WI38 (cell line): ENCODE results near the gene RITA1.
"Not testable (repeated sequence)": the region's sequence is repeated elsewhere in the genome, so short reads cannot be mapped to it uniquely, and the experiment has no call there.

Experiments used
- H3K4me3 ChIP-seq: 2 replicates; pipeline ENCODE4 v1.5.1; 2011; ENCODE audit warnings: low read depth, mild to moderate bottlenecking, control low read depth, low read length
- TF ChIP-seq, protein P1 (sequence below): IDR thresholded peaks from 2 replicates; pipeline ENCODE4 v1.5.1; 2012; ENCODE audit warnings: low read depth, mild to moderate bottlenecking, control low read depth, low read length

Gene RITA1

DNA sequence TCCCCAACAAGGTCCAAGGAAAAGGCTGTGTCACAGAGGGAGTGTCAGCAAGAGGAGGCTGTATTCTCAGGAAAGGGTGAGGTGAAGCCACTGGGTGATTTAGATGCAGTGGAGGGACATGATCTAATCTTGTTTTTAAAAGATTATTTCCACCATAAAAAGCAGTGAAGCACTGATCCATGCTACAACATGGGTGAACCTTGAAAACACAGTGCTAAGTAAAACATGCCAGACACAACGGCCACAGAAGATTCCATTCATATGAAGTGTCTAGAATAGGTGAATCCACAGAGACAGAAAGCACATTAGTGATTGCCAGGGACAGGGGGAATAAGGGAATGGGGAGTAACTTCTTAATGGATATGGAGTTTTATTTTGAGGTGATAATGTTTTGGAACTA is 12.8 kb downstream of the RITA1 start:
- TF ChIP-seq, protein P1, sequence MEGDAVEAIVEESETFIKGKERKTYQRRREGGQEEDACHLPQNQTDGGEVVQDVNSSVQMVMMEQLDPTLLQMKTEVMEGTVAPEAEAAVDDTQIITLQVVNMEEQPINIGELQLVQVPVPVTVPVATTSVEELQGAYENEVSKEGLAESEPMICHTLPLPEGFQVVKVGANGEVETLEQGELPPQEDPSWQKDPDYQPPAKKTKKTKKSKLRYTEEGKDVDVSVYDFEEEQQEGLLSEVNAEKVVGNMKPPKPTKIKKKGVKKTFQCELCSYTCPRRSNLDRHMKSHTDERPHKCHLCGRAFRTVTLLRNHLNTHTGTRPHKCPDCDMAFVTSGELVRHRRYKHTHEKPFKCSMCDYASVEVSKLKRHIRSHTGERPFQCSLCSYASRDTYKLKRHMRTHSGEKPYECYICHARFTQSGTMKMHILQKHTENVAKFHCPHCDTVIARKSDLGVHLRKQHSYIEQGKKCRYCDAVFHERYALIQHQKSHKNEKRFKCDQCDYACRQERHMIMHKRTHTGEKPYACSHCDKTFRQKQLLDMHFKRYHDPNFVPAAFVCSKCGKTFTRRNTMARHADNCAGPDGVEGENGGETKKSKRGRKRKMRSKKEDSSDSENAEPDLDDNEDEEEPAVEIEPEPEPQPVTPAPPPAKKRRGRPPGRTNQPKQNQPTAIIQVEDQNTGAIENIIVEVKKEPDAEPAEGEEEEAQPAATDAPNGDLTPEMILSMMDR, result no peak
- no peak overlapping the region for H3K4me3 ChIP-seq

DNA sequence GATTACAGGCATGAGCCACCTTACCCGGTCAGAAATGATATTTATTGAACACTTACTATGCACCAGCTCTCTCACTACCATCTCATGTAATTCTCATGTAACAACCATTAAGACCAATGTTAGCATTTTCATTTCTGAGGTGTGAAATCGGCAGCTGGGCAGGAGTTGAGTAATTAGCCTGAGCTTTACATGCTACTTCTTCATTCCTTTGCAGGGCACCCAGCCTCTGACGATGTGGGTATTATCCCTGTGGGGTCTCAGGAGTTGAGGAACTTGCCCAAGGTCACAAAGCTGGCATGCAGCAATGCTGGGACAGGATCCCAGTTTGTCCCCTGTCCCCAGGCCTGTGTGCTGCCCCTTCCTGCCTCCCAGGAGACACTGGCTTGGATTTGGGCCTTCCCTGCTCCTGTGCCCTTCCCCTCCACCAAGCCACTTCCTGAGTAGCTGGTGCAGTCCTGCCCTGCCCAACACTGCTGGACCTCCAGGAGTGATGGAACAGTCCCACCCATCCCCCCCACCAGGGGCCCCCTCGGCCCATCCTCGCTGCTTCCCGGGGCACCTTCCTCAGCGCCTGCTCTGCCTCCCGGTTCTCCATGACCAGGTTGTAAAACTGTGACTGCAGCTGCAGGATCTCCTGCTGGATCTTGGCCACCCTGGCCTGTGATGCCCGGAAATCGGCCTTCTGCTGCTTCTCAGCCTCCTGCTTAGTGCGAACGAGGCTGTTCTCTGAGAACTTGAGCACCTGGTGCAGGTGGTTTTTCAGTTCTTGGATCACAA is 14.7 kb downstream of the RITA1 start:
- TF ChIP-seq, protein P1, result no peak
- no peak overlapping the region for H3K4me3 ChIP-seq

DNA sequence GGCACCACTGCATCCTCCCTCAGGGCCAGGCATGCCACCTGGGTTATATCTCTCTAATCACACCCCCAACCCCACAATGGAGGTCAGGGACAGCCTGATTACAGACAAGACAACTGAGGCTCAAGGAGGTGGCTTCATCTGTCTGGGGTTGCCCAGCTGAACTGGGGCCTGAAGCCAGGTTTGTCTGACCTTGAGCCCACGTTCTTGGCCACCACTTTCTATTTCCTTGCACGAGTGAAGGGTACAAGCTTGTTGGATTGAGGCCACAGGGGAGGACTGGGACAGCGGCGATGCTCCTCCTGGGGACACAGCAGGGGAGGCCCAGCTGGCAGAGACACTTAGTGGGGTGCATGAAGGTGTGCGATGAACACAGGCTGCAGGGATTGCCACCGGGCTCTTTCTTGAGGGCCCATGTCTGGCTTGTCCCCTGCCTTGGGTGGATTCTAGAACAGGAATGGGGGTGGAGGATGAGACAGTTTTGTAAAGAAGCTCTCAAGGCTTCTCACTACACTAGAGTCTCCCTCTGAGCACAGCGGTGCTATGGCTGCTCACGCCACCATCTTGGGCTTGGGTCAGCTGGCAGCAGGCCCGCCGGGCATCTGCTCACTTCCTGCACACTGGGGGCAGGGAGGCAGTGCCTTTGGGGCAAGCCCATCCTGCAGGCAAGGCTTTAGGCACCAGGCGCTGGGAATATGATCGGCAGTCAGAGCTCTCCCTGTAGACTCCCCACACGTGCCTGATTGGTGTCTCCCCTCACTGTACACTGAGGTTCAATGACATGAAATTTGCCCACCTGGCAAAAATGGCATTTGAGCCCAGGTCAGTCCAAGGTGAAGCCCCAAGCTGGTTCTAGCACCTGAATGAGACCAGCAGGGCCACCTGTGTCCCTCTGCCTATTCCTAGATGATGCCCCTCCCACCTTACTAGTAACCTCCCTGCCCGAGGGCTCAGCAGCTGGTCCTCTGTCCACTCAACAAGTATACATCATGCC is 16.0 kb downstream of the RITA1 start:
- TF ChIP-seq, protein P1, result no peak
- no peak overlapping the region for H3K4me3 ChIP-seq

DNA sequence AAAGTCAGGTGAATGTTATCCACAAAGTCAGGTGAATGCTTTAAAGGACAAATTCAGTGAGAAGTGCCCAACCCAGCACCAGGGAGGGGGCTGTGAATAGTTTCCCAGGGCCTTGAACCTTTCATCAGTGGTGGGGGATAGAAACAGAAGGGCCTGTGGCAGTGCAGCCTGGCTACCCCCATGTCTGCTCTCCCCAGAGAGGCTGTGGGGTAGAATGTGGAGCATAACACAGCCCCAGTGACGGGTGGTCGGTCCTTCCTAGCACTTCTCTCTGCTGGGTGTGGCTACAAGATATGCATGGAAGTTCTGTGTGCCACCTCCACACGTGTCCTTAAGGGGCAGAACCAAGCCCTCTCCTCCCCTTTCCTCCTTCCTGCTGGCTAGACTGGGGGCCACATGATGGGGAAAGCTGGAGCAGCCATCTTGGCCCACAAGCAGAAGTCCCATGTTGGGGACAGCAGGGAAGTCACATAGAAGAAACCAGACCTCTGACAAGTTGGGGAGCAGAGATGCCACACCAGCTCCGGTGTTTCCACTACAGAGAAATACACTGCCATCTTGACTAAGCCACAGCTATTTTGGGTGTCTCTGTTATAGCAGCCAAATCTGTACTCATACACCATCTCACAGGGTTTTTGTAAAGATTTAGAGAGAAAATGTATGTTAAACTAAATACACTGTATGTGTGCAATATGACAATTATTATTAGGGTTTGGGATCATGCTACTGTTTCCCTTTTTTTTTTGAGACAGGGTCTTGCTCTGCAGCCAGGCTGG is 17.0 kb downstream of the RITA1 start:
- TF ChIP-seq, protein P1, result no peak
- no peak overlapping the region for H3K4me3 ChIP-seq

DNA sequence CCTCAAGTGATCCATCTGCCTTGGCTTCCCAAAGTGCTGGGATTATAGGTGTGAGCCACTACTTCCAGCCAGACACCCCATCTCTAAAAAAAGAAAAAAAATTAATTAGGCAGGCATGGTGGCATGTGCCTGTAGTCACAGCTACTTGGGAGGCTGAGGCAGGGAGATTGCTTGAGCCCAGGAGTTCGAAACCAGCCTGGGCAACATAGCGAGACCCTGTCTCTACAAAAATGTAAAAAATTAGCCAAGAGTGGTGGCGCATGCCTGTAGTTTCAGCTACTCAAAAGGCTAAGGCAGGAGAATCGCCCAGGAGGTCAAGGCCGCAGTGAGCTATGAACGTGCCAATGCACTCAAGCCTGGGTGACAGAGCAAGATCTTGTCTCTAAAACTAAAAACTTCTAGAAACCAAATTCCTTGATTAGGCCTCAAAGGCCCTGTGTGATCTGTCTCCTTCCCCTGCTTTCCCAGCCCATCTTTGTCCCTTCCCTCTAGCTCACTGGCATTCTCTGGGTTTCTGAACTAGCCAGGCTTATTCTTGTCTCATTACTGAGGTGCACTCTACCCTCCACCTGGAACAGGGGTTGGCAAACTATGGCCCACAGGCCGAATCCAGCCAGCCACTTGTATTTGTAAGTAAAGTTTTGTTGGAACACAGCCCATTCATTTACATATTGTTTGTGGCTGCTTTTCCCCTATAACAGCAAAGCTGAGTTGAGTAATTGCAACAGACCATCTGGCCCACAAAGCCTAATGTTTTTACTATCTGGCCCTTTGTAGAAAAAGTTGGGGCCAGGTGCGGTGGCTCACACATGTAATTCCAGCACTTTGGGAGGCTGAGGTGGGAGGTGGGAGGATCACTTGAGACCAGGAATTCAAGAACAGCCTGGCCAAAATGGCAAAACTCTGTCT is 18.6 kb downstream of the RITA1 start:
- TF ChIP-seq, protein P1, result no peak
- no peak overlapping the region for H3K4me3 ChIP-seq

DNA sequence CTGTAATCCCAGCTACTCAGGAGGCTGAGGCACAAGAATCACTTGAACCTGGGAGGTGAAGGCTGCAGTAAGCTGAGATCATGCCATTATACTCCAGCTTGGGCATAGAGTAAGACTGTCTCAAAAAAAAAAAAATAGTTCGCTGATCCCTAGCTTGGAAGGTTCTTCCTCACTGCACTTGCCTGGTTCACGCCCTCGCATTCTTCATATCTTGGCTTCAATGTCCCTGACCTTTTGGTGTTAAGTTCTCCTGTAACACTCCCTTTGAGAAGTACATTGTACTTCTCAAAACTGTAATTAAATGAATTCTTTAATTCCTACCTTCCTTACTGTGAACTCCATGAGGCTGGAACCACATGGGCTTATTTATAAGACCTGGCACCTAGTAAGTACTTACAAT is 19.3 kb downstream of the RITA1 start:
- no peak overlapping the region for H3K4me3 ChIP-seq

DNA sequence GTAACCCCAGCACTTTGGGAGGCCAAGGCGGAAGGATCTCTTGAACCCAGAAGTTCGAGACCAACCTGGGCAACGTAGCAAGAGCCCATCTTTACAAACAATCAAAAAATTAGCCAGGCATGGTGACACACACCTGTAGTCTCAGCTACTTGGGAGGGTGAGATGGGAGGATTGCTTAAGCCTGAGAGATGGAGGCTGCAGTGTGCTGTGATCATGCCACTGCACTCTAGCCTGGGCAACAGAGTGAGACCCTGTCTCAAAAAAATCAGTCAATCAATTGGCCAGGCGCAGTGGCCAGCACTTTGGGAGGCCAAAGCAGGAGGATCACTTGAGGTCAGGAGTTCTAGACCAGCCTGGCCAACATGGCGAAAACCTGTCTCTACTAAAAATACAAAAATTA is 21.3 kb downstream of the RITA1 start:
- H3K4me3 ChIP-seq, result not testable (repeated sequence)

More for the DNA sequence above, 19.3 kb downstream of the RITA1 start:
- TF ChIP-seq, protein P1, result no peak
